HG03139 (cell line): ENCODE results near the gene B4GALNT2.
"Not testable (repeated sequence)": the region's sequence is repeated elsewhere in the genome, so short reads cannot be mapped to it uniquely, and the experiment has no call there.

Experiments used
- ATAC-seq: cut with Tn5 transposase; IDR thresholded peaks from one replicate; pipeline ENCODE4 v1.9.1; 2021; ENCODE audit not compliant: unreplicated experiment

B4GALNT2 gene, protein sequence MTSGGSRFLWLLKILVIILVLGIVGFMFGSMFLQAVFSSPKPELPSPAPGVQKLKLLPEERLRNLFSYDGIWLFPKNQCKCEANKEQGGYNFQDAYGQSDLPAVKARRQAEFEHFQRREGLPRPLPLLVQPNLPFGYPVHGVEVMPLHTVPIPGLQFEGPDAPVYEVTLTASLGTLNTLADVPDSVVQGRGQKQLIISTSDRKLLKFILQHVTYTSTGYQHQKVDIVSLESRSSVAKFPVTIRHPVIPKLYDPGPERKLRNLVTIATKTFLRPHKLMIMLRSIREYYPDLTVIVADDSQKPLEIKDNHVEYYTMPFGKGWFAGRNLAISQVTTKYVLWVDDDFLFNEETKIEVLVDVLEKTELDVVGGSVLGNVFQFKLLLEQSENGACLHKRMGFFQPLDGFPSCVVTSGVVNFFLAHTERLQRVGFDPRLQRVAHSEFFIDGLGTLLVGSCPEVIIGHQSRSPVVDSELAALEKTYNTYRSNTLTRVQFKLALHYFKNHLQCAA

GRCh38 chr17:49132699-49133364, at the start of gene B4GALNT2:
TSS of gene B4GALNT2 (plus strand) at chr17:49132769. CDS start at chr17:49132793, 24 bp downstream.
- ATAC-seq = no peak

GRCh38 chr17:49085046-49085445, 47.5 kb upstream of the B4GALNT2 start:
- ATAC-seq = not testable (repeated sequence)

DNA sequence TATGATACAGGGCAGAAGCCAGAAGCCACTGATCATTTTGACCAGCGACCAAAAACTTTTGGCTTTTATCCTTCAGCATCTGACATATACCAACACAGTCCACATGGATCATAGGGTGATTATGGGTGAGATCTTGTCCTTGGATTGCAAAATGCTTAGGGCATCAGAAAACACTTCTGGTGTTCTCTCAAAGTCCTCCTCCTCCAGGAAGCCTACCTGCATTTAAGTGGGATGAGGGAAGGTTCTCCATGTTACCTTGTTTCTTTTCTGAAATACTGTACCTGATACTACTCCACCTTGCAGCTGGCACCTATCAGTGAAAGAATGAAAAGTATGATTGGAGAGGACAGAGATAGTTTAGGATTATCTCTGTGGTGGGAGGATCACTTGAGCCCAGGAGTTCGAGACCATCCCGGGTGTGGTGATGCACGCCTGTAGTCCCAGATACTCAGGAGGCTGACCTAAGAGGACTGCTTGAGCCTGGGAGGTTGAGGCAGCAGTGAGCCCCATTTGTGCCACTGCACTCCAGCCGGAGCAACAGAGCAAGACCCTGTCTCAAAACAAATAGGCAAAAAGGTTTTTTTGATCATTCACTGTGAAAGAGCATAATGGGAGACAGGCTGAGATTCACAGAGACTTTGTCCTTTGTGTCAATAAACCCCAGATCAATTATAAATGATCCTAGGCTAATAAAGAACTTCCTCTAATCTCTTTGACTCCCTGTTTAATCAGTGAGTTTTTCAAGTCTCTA, 46.8 kb upstream of the B4GALNT2 start:
- ATAC-seq = no peak

DNA sequence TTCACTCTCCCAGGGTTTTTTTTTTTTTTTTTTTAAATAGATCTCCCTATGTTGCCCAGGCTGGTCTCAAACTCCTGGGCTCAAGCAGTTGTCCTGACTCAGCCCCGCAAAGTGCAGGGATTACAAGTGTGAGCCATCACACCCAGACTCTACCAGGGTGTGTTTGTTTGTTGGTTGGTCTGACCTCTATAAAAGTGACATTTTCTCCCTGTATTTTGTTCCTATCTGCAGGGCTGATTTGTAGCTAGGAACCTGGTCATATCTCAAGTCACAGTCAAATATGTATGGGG, 46.3 kb upstream of the B4GALNT2 start:
- no peak for ATAC-seq

- no peak for ATAC-seq
Observed at GRCh38 chr17:49086649-49087048, 45.9 kb upstream of the B4GALNT2 start.

DNA sequence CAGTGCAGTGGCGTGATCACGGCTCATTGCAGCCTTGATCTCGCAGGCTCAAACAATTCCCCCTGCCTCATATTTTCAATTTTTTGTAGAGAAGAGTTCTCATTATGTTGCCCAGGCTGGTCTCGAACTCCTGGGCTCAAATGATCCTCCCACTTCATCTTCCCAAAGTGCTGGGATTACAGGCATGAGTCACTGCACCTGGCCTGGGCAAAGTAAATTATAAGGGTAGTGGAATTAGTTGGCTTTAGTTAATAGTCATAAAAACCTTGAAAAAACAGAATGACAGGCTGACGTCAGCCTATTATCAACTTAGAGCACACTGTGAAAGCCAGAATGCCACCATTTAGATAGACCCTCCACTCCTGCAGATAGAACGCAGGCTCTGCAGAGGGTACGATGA, 43.5 kb upstream of the B4GALNT2 start:
- no peak for ATAC-seq

DNA sequence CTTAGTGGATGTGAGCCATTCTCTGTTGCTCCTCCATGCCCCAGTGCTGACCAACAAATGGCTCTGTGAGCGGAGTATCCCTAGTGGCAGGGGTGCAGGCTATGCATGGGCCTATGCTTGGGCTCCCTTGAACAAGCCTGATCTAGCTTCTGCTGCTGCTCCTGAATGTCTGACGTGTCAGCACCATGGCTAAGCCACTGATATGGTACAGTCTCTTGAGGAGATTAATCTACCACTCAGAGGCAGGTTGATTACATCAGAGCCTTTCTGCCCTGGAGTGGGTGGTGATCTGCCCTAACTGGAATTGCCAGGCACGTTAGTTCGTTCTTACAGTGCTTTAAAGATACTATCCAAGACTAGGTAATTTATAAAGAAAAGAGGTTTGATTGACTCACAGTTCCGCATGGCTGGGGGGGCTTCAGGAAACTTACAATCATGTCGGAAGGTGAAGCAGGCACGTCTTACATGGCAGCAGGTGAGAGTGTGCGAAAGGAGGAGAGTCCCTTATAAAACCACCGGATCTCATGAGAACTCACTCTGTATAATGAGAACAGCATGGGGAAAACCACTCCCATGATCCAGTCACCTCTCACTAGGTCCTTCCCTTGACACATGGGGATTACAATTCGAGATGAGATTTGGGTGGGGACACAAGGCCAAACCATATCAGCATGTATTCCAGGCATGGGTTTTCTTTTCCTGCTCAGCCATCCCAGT, 41.5 kb upstream of the B4GALNT2 start:
- ATAC-seq = no peak

GRCh38 chr17:49093131-49093530, 39.4 kb upstream of the B4GALNT2 start:
- no peak for ATAC-seq

DNA sequence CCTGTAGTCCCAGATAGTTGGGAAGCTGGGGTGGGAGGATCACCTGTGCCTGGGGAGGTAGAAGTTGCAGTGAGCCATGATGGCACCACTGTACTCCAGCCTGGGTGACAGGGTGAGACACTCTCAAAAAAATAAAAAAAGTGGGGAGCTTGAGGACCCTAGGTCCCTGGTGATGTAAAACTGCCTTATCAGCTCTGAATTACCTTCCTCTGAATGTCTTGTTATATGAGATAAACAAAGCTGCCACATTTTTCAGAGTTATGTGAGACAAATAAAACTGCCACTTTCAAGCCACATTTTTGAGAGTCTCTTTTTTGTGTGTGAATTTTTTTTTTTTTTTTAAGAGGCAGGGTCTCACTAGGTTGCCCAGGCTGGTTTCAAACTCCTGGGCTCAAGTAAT, 32.0 kb upstream of the B4GALNT2 start:
- ATAC-seq = no peak

GRCh38 chr17:49101054-49101534, 31.5 kb upstream of the B4GALNT2 start:
- ATAC-seq = no peak

- not testable (repeated sequence) for ATAC-seq
Observed at GRCh38 chr17:49103360-49103759, 29.2 kb upstream of the B4GALNT2 start.

DNA sequence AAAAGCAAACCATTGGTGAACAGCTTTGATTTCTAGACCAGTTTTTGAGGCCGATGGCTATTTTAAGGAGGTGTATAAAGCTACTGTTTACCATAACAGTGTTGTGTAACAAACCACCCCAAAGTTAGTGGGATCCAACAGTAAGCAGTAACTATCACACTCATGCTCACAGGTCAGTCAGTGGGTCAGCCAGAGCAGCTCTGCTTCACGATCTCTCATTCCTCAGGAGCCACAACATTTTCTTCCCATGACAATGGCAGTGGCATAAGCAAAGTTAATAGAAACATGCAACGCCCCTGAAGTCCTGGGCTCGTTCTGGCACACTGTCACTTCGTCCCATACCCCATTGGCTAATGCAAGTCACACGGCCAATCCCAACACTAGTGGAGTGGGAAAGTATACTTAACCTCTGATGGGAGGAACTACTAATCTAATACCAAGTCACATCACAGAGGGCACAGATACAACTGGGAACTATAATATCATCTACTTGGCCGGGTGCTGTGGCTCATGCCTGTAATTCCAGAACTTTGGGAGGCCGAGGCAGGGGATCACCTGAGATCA, 28.0 kb upstream of the B4GALNT2 start:
- ATAC-seq = no peak

GRCh38 chr17:49106321-49107210, 26.0 kb upstream of the B4GALNT2 start:
- no peak for ATAC-seq

DNA sequence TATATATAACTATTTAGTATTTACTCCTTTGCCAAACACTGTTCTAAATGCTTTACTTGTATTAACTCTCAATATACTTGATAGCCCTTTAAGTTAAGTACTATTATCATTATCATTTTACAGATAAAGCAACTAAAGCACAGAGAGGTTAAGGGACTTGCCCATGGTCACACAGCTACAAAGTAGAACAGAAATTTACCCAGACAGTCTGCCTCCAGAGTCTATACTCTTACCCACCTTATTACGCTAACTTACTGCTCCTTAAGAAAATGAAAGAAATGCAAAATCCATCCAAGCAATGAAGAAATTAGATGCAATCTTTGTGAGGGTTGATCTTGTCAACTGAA, 25.4 kb upstream of the B4GALNT2 start:
- ATAC-seq = no peak

DNA sequence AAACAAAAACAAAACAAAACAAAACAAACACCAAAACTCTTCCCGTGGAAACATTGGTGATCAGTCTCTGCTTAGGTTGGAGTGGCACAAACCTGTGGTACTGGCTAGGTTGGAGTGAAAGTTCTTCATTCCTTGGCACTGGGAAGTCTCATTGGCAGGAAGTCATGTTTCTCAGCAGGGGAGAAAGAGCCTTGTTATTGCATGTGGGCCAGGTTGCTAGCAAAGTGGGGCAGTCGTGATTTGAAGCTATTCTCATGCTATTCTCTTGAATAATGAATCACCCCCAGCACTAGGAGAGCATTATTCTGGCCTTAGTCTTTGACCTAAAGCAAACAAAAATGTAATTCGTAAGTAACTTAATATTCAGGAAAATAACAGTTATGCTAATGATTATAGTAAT, 24.3 kb upstream of the B4GALNT2 start:
- ATAC-seq = no peak

- ATAC-seq = no peak
Observed at GRCh38 chr17:49110509-49110908, 22.1 kb upstream of the B4GALNT2 start.

- ATAC-seq = no peak
Observed at GRCh38 chr17:49111934-49112333, 20.6 kb upstream of the B4GALNT2 start.

DNA sequence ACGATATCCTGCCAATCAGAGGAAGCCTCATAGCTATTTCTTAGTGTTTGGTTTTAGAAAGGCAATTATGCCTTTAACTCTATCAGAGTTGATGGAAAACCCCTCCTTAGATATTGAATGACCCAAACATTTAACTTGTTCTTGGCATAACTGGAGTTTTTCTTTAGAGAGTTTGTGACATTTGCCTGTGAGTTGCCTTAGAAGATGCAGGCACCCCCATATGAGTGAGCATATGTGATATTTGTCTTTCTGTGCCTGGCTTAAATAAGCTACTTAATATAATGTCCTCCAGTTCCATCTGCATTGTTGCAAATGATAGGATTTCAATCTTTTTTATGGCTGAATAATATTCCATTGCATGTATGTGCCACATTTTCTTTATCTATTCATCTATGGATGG, 19.6 kb upstream of the B4GALNT2 start:
- no peak for ATAC-seq

DNA sequence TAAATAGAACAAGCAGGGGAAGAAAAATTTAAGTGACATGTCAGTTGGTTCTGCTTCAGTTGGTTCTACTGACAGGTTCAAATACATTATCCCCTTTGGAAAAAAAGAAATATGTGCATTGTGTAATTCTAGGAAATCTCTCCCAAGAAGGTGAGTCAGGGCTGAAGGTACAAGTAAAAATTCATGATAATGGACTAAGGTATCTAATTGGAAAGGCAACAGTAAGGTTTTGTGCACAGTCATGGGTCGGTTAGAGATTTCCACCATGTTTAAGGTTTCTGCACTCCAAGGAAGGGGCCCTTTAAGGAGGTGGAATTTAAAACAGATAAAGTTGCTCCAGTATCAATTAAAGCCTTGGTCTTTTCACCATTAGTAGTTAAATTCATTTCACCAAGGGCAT, 17.9 kb upstream of the B4GALNT2 start:
- ATAC-seq = no peak
